Measurements from ENCODE around the gene CMTM4.

CMTM4 gene

DNA sequence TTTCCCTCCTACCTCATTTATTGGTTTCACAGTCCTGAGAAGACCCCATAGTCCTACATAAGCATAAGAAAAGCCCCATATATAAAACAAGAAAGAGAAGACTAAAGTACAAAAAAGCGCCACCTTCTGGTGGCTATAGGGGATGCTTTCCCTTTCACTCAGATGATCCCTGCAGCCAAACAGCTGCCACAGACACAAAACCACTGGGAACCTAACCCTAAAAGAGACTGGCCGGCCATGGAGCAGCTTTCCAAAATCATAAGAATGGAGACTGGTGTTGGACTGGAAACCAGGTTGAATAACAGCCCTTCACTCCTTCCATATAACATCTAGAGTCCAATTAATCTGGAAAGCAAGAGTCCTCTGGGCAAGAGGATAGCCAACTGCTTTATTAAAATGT lies 43.5 kb upstream of the CMTM4 start:
- Histone ChIP-seq H3K27me3 (no peaks in the 10 kb centered on the region), H3K4me1 (peaks cover 20% of the 10 kb centered on the region), H3K9me3 (no peaks in the 10 kb centered on the region), H3K4me3 (ENCODE audit: low read depth, low read length) (no peak overlapping the region), H3K36me3 (peaks cover 90% of the 10 kb centered on the region)
- TF ChIP-seq, protein P1, sequence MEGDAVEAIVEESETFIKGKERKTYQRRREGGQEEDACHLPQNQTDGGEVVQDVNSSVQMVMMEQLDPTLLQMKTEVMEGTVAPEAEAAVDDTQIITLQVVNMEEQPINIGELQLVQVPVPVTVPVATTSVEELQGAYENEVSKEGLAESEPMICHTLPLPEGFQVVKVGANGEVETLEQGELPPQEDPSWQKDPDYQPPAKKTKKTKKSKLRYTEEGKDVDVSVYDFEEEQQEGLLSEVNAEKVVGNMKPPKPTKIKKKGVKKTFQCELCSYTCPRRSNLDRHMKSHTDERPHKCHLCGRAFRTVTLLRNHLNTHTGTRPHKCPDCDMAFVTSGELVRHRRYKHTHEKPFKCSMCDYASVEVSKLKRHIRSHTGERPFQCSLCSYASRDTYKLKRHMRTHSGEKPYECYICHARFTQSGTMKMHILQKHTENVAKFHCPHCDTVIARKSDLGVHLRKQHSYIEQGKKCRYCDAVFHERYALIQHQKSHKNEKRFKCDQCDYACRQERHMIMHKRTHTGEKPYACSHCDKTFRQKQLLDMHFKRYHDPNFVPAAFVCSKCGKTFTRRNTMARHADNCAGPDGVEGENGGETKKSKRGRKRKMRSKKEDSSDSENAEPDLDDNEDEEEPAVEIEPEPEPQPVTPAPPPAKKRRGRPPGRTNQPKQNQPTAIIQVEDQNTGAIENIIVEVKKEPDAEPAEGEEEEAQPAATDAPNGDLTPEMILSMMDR (IDR thresholded peaks at IDR 0.05; ENCODE audit: low read depth, low read length) = peak; percentile 81
- peak; percentile 52 for DNase-seq

DNA sequence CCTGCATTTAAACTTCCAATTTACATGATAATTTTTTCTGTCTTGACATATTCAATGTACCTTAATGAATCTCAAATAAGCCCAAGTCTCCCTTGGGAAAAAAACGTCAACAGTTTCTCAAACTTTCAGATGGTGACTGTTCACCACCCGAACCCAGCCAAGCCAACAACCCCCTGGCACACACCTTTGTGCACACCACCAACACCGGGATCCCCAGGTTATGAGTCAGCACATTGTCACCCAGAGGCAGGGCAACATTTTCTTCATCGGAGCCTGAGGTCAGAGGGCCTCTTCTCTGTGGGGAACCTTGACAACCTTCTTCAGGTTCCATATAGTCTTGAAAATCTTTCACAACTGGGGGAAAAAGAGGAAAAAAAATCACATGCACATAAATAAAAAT lies 39.3 kb upstream of the CMTM4 start:
- TF ChIP-seq, protein P1 (IDR thresholded peaks at IDR 0.05; ENCODE audit: low read depth, low read length) = no peak
- no peak overlapping the region for H3K4me3 ChIP-seq (ENCODE audit: low read depth, low read length)
- no peaks in the 10 kb centered on the region for H3K27me3 ChIP-seq
- H3K9me3 ChIP-seq = no peaks in the 10 kb centered on the region
- H3K4me1 ChIP-seq = peaks cover 9% of the 10 kb centered on the region
- peaks cover 88% of the 10 kb centered on the region for H3K36me3 ChIP-seq
- no peak for DNase-seq

DNA sequence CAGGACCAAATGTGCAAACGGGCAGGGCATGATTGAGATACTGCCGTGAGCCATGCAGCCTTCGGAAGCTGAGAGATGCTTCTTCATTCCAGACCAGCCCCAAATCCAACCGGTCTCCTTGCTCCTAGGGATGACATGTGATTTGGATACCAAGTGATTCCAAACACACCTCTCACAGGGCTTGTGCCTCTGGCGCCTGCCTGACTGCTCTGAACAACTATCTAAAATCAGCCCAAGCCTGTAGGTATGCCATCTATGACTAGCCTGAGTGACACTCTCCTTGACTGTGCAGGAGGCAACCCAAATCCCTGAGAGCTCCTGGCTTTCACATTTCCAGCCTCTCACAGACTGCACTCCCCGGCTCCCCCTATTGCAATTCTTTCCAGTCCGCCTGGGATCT lies 34.6 kb upstream of the CMTM4 start:
- no peak for DNase-seq
- H3K36me3 ChIP-seq = peaks cover 91% of the 10 kb centered on the region
- H3K27me3 ChIP-seq = no peaks in the 10 kb centered on the region
- H3K4me3 ChIP-seq (ENCODE audit: low read depth, low read length) = no peak overlapping the region
- H3K4me1 ChIP-seq = no peaks in the 10 kb centered on the region
- H3K9me3 ChIP-seq = no peaks in the 10 kb centered on the region
- TF ChIP-seq, protein P1 (IDR thresholded peaks at IDR 0.05; ENCODE audit: low read depth, low read length) = no peak

DNA sequence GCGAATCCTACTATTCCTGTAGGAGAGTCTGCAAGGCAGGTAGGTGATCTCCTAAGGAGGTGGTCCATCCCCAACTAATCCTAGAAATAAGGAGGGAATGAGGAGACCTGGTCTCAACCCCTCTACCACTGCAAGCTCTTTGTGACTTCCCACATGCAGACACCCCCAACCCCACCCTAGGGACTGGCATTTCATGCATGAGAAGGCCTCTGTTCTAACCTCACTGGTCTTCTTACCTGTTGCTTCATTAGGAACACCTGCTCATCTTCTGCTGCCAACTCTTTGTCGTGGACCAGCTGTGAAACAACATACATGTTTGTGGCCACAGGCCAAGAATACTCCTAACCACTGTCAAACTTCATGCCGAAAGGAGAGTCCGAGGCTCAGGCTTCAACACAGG lies 32.3 kb upstream of the CMTM4 start:
- peaks cover 94% of the 10 kb centered on the region for H3K36me3 ChIP-seq
- TF ChIP-seq, protein P1 (IDR thresholded peaks at IDR 0.05; ENCODE audit: low read depth, low read length) = no peak

DNA sequence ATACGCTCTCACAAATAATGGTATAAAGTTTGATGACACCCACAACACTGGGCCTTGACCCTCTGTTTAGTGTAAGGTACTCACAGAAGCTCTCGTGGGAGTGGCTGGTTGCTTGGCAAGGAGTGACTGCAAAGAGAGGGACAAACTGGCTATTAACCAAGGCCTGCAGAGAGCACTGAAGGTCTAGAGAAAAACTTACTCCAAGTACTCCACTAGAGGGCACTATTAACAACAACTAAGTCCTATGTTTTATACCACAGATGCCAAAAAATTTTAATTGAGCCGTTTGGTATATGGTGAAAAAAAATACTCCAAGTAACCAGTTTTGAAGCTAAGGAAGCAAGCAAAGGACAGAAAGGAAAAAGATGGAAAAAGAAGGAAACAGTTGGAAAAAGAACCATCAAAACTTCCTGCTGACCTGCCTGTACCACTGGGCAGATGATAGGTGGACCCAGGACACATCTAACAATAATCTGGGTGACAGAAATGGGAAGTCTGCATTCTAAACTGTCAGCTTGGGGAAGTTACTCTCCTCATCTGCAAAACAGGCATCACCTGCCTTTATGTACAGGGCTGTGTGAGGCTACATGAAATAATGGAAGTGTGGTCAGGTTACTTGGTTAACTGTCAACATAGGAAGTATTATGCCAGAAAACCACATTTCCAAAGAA lies 31.7 kb upstream of the CMTM4 start:
- Histone ChIP-seq H3K4me1 (no peaks in the 10 kb centered on the region), H3K4me3 (ENCODE audit: low read depth, low read length) (no peak overlapping the region), H3K9me3 (no peaks in the 10 kb centered on the region), H3K36me3 (peaks cover 92% of the 10 kb centered on the region), H3K27me3 (no peaks in the 10 kb centered on the region)
- peak; percentile 19 for DNase-seq
- TF ChIP-seq, protein P1 (IDR thresholded peaks at IDR 0.05; ENCODE audit: low read depth, low read length) = peak; percentile 67

More for the DNA sequence above, 32.3 kb upstream of the CMTM4 start:
- no peak overlapping the region for H3K4me3 ChIP-seq (ENCODE audit: low read depth, low read length)
- no peak for DNase-seq
- no peaks in the 10 kb centered on the region for H3K4me1 ChIP-seq
- H3K27me3 ChIP-seq = no peaks in the 10 kb centered on the region
- no peaks in the 10 kb centered on the region for H3K9me3 ChIP-seq

DNA sequence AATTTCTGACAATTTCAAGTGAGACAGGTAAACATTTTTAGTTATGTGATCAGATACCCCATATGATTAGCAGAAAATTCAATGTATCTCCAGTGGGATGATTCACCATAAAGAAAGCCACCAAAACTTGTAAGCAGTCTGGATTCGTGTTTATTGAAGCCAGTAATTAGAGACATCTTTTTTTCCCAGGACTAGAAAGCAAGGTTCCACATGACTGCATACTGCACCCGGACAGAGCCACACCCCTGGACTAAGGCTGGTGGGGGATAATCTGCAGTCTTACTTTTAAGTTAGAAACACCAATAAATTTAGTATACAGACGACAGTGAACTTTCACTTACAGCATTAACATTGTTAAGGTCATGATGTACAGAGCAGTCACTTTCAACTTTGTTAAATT lies 24.2 kb upstream of the CMTM4 start:
- TF ChIP-seq, protein P1 (IDR thresholded peaks at IDR 0.05; ENCODE audit: low read depth, low read length) = no peak
- H3K27me3 ChIP-seq = no peaks in the 10 kb centered on the region
- H3K36me3 ChIP-seq = peaks cover 28% of the 10 kb centered on the region
- no peaks in the 10 kb centered on the region for H3K9me3 ChIP-seq
- no peak overlapping the region for H3K4me3 ChIP-seq (ENCODE audit: low read depth, low read length)
- DNase-seq = no peak
- H3K4me1 ChIP-seq = no peaks in the 10 kb centered on the region
